ENCODE measurements around the gene DDT.
"Not testable (repeated sequence)": the region's sequence is repeated elsewhere in the genome, so short reads cannot be mapped to it uniquely, and the experiment has no call there.

The DDT gene

DNA sequence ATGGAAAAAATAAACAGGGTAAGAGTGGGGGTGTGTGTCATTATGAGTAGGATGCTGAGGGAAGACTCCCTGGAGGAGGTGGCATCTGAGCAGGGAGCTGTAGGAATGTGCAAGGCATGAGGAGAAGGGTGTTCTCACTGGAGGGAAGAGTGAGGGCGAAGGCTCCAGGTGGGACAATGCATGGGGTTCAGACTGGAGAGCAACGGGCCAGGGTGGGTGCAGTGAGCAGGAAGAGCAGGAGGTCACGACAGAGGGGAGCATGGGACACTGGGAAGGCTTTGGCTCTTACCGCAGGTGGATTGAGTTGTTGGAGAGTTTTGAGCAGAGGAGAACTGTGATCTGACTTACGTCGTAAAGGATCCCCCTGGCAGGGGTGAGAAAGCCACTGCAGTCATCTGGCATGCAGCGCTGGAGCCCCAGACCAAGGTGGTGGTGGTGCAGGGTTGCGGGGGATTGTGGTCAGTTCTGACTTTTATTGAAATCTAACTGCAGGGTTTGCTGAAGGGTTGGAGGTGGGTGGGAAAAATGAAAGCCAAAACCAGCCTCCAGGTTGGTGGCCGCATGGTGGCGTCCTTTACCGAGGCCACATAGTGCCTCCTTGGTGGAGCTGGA, 21.3 kb downstream of the DDT start:
- WGBS (ENCODE audit: insufficient coverage, insufficient read length) = no CpG with 5 or more reads among the region's 11 CpGs
- H3K27ac ChIP-seq (ENCODE audit: low read length) = not testable (repeated sequence)

DNA sequence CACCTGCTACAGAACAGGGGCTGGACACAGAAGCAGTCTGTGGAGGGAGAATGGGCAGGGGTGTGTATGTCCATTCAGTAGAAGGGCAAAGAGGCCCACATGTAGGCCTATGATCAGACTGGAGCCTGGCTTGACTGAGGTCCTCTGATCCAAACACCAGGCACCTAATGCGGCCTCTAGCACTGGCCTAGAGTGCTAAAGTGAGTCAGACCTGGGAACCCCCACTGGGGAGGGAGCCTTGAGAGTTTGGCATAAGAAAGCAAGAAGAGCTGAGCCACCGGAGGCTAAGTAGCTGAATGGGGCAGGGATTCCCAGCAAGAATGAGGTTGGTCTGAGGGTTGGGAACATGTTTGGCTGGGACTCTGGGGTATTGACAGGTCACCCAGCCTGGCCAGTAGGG, 22.9 kb downstream of the DDT start:
- not testable (repeated sequence) for H3K4me1 ChIP-seq (ENCODE audit: control insufficient read depth, insufficient read depth, low read length); H3K27me3 ChIP-seq (ENCODE audit: control insufficient read depth, insufficient read depth, low read length); H3K27ac ChIP-seq (ENCODE audit: low read length); H3K9me3 ChIP-seq (ENCODE audit: control insufficient read depth, insufficient read depth, low read length); DNase-seq (ENCODE audit: low read depth, low spot score); H3K36me3 ChIP-seq (ENCODE audit: control insufficient read depth, insufficient read depth, low read length); H3K4me3 ChIP-seq (ENCODE audit: low read length)
- no CpG with 5 or more reads among the region's 2 CpGs for WGBS (ENCODE audit: insufficient coverage, insufficient read length)

More for the DNA sequence above, 21.3 kb downstream of the DDT start:
- not testable (repeated sequence) for H3K36me3 ChIP-seq (ENCODE audit: control insufficient read depth, insufficient read depth, low read length); H3K27me3 ChIP-seq (ENCODE audit: control insufficient read depth, insufficient read depth, low read length); DNase-seq (ENCODE audit: low read depth, low spot score); H3K9me3 ChIP-seq (ENCODE audit: control insufficient read depth, insufficient read depth, low read length); H3K4me3 ChIP-seq (ENCODE audit: low read length); H3K4me1 ChIP-seq (ENCODE audit: control insufficient read depth, insufficient read depth, low read length)

DNA sequence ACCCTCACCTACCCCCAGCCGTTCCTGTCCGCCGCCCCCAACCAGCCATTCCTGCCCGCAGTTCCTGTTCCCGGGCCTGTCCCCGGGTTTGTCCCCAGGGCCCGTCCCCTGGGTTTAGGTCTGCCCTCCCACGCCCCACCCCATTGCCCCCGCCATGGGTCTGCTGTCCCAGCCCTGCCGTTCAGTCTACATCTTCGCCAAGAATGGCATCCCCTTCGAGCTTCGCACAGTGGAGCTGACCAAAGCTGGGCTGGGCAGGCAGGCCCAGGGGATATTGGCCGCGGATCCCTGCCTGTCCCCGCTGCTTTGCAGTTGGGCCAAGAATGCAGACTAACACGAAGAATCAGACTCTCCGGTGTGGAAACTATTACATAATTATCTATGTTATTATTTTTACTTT, 24.5 kb downstream of the DDT start:
- WGBS (ENCODE audit: insufficient coverage, insufficient read length) = no CpG with 5 or more reads among the region's 18 CpGs
- H3K36me3 ChIP-seq (ENCODE audit: control insufficient read depth, insufficient read depth, low read length); H3K9me3 ChIP-seq (ENCODE audit: control insufficient read depth, insufficient read depth, low read length); H3K4me1 ChIP-seq (ENCODE audit: control insufficient read depth, insufficient read depth, low read length); H3K4me3 ChIP-seq (ENCODE audit: low read length); H3K27me3 ChIP-seq (ENCODE audit: control insufficient read depth, insufficient read depth, low read length); DNase-seq (ENCODE audit: low read depth, low spot score); H3K27ac ChIP-seq (ENCODE audit: low read length): not testable (repeated sequence)

DNA sequence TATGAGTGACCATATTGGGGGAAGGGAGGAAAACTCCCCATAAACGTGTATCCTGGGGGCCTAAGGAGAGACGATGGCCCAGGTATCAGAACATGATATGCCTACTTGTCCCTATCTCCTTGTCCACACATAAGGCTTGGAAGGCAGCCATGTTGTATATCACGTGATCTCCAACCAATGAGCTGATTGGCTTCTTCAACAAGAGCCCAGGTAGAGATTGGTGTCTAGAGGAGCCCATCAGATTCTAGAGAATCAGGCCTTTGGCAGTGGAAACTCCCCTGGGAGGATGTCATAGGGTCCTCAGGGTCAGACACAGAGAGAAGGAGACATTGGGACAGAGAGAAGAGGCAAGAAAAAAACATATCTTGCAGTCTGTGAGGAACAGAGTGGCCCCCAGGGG, 26.9 kb downstream of the DDT start:
- H3K27ac ChIP-seq (ENCODE audit: low read length); H3K4me1 ChIP-seq (ENCODE audit: control insufficient read depth, insufficient read depth, low read length): not testable (repeated sequence)
- no CpG with 5 or more reads among the region's 3 CpGs for WGBS (ENCODE audit: insufficient coverage, insufficient read length)

DNA sequence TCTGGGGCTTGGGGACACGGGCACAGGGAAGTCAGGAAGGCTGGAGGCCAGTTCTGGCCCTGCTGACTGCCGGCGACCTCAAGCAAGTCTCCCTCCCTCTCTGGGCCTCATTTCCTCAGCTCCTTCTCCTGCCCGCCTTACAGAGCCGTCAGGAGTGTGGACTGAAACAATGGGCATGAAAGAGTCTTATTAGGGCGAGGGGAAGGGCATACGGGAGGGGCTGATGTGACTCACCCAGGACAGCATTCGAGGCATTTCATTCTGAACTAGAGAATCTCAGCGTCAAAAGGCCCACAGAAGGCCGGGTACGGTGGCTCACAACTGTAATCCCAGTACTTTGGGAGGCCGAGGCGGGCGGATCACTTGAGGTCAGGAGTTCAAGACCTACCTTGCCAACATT, 34.1 kb downstream of the DDT start:
- H3K36me3 ChIP-seq (ENCODE audit: control insufficient read depth, insufficient read depth, low read length); H3K9me3 ChIP-seq (ENCODE audit: control insufficient read depth, insufficient read depth, low read length); H3K27ac ChIP-seq (ENCODE audit: low read length); DNase-seq (ENCODE audit: low read depth, low spot score); H3K4me1 ChIP-seq (ENCODE audit: control insufficient read depth, insufficient read depth, low read length); H3K27me3 ChIP-seq (ENCODE audit: control insufficient read depth, insufficient read depth, low read length); H3K4me3 ChIP-seq (ENCODE audit: low read length): not testable (repeated sequence)
- no CpG with 5 or more reads among the region's 14 CpGs for WGBS (ENCODE audit: insufficient coverage, insufficient read length)

More for the DNA sequence above, 26.9 kb downstream of the DDT start:
- DNase-seq (ENCODE audit: low read depth, low spot score); H3K9me3 ChIP-seq (ENCODE audit: control insufficient read depth, insufficient read depth, low read length); H3K27me3 ChIP-seq (ENCODE audit: control insufficient read depth, insufficient read depth, low read length); H3K36me3 ChIP-seq (ENCODE audit: control insufficient read depth, insufficient read depth, low read length); H3K4me3 ChIP-seq (ENCODE audit: low read length): not testable (repeated sequence)

GRCh38 chr22:23939017-23939357, 35.3 kb downstream of the DDT start:
- no CpG with 5 or more reads among the region's 3 CpGs for WGBS (ENCODE audit: insufficient coverage, insufficient read length)
- Histone ChIP-seq H3K36me3 (ENCODE audit: control insufficient read depth, insufficient read depth, low read length) (no peaks in the 10 kb centered on the region), H3K27ac (ENCODE audit: low read length) (no peak overlapping the region), H3K9me3 (ENCODE audit: control insufficient read depth, insufficient read depth, low read length) (no peaks in the 10 kb centered on the region), H3K27me3 (ENCODE audit: control insufficient read depth, insufficient read depth, low read length) (no peaks in the 10 kb centered on the region), H3K4me3 (ENCODE audit: low read length) (no peak overlapping the region), H3K4me1 (ENCODE audit: control insufficient read depth, insufficient read depth, low read length) (no peaks in the 10 kb centered on the region)
- DNase-seq (ENCODE audit: low read depth, low spot score) = no peak

GRCh38 chr22:23938328-23939016, 35.8 kb downstream of the DDT start:
- 100% methylated on average over 2 of the region's 5 CpGs for WGBS (ENCODE audit: insufficient coverage, insufficient read length)
- H3K27me3 ChIP-seq (ENCODE audit: control insufficient read depth, insufficient read depth, low read length) = no peaks in the 10 kb centered on the region
- DNase-seq (ENCODE audit: low read depth, low spot score) = no peak
- no peaks in the 10 kb centered on the region for H3K9me3 ChIP-seq (ENCODE audit: control insufficient read depth, insufficient read depth, low read length)
- no peaks in the 10 kb centered on the region for H3K36me3 ChIP-seq (ENCODE audit: control insufficient read depth, insufficient read depth, low read length)
- no peak overlapping the region for H3K4me3 ChIP-seq (ENCODE audit: low read length)
- no peak overlapping the region for H3K27ac ChIP-seq (ENCODE audit: low read length)
- no peaks in the 10 kb centered on the region for H3K4me1 ChIP-seq (ENCODE audit: control insufficient read depth, insufficient read depth, low read length)

GRCh38 chr22:23926561-23926960, 47.7 kb downstream of the DDT start:
- Histone ChIP-seq H3K27me3 (ENCODE audit: control insufficient read depth, insufficient read depth, low read length) (no peaks in the 10 kb centered on the region), H3K4me3 (ENCODE audit: low read length) (no peak overlapping the region), H3K9me3 (ENCODE audit: control insufficient read depth, insufficient read depth, low read length) (peaks cover 1% of the 10 kb centered on the region), H3K4me1 (ENCODE audit: control insufficient read depth, insufficient read depth, low read length) (no peaks in the 10 kb centered on the region), H3K27ac (ENCODE audit: low read length) (no peak overlapping the region), H3K36me3 (ENCODE audit: control insufficient read depth, insufficient read depth, low read length) (peaks cover 10% of the 10 kb centered on the region; the same call in 1 of the 2 replicates)
- DNase-seq (ENCODE audit: low read depth, low spot score) = no peak
- whole genome bisulfite sequencing (ENCODE audit: insufficient coverage, insufficient read length) = no CpG with 5 or more reads among the region's 14 CpGs

DNA sequence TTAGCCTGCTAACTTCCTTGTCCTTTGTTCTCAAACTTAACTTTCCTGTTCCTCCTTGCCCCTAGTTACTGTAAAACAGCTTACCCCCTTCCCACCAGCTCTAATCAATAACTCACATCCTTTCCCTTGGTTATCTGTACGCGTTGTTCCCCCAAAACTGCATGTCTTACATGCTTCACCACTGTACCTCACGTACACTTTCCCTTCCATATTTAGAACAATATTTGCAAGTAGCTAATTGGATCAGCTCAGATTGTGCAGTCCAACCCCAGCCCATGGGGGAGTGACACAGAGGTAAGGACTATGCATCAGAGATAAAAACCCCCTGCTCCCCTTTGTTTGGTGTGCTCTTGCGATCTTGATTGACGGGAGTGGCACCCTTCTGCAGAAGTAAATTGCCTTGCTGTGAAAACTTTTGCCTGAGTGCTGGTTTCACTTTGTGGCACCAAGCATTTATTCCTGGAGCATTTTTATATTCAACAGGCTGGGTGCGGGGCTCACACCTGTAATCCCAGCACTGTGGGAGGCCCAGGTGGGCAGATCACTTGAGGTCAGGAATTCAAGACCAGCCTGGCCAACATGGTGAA, 49.1 kb downstream of the DDT start:
- no peak overlapping the region for H3K4me3 ChIP-seq (ENCODE audit: low read length)
- WGBS (ENCODE audit: insufficient coverage, insufficient read length) = no CpG with 5 or more reads among the region's 6 CpGs
- peaks cover 1% of the 10 kb centered on the region; the same call in 1 of the 2 replicates for H3K9me3 ChIP-seq (ENCODE audit: control insufficient read depth, insufficient read depth, low read length)
- no peaks in the 10 kb centered on the region for H3K27me3 ChIP-seq (ENCODE audit: control insufficient read depth, insufficient read depth, low read length)
- no peak overlapping the region for H3K27ac ChIP-seq (ENCODE audit: low read length)
- H3K36me3 ChIP-seq (ENCODE audit: control insufficient read depth, insufficient read depth, low read length) = peaks cover 10% of the 10 kb centered on the region; the same call in 1 of the 2 replicates
- DNase-seq (ENCODE audit: low read depth, low spot score) = no peak
- no peaks in the 10 kb centered on the region for H3K4me1 ChIP-seq (ENCODE audit: control insufficient read depth, insufficient read depth, low read length)

GRCh38 chr22:23922921-23923320, 51.3 kb downstream of the DDT start:
- Histone ChIP-seq H3K9me3 (ENCODE audit: control insufficient read depth, insufficient read depth, low read length) (peaks cover 1% of the 10 kb centered on the region; the same call in 1 of the 2 replicates), H3K36me3 (ENCODE audit: control insufficient read depth, insufficient read depth, low read length) (peaks cover 7% of the 10 kb centered on the region; the same call in 1 of the 2 replicates), H3K4me3 (ENCODE audit: low read length) (no peak overlapping the region), H3K4me1 (ENCODE audit: control insufficient read depth, insufficient read depth, low read length) (no peaks in the 10 kb centered on the region), H3K27ac (ENCODE audit: low read length) (no peak overlapping the region), H3K27me3 (ENCODE audit: control insufficient read depth, insufficient read depth, low read length) (no peaks in the 10 kb centered on the region)
- WGBS (ENCODE audit: insufficient coverage, insufficient read length) = no CpG with 5 or more reads among the region's 2 CpGs
- DNase-seq (ENCODE audit: low read depth, low spot score) = no peak
